GM23338 (cell line): Measurements from ENCODE around the gene GNAI2.

ENCODE experiments used
- EZH2phosphoT487 ChIP-seq: fragments of 200-600 bp; sonication (generic); IDR thresholded peaks from one replicate; pipeline ENCODE4 v1.8.1; 2018; ENCODE audit warnings: antibody characterized with exemption; ENCODE audit not compliant: unreplicated experiment
- REST ChIP-seq: IDR thresholded peaks from one replicate; pipeline ENCODE4 v1.6.1; 2018; ENCODE audit warnings: antibody characterized with exemption; ENCODE audit not compliant: unreplicated experiment
- ZNF331 ChIP-seq: fragments of 250-450 bp; sonication (Bioruptor Pico); IDR thresholded peaks from 2 replicates; pipeline ENCODE4 v1.5.0; 2020; ENCODE audit warnings: low read depth, mild to moderate bottlenecking, moderate library complexity
- TF ChIP-seq, protein P1 (sequence below), 2 experiments: fragments of 200-600 bp in 1 of 2; sonication (generic) in 1 of 2; conservative IDR thresholded peaks; 2 replicates each; pipeline versions ENCODE4 v1.5.1 to v1.6.1; 2016 to 2017; ENCODE audit warnings: antibody characterized with exemption in 2 of 2, low read depth in 2 of 2, mild to moderate bottlenecking in 2 of 2, moderate library complexity in 1 of 2

DNA sequence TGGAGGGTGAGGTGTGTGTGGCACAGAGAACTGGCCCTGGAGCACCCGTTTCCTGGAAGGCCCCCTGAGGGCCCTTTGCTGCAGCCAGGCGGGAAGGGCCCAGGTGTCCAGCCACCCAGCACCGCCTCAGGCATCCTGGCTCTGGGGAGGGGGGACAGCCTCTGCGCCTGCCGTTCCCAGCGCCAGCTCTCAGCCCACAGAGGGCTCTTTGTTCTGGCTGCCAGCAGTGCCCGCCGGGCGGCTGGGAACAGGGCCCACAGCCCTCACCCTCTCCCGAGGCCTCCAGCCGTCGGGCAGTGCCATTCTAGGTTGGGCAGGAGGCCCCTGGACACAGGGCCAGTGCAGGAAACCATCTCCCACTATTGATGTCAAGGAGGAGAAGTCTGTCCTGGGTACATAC is 22.6 kb upstream of the GNAI2 start:
- TF ChIP-seq EZH2phosphoT487 (no peak), REST (no peak), ZNF331 (CRISPR knock-in tag) (no peak)
- TF ChIP-seq, protein P1, sequence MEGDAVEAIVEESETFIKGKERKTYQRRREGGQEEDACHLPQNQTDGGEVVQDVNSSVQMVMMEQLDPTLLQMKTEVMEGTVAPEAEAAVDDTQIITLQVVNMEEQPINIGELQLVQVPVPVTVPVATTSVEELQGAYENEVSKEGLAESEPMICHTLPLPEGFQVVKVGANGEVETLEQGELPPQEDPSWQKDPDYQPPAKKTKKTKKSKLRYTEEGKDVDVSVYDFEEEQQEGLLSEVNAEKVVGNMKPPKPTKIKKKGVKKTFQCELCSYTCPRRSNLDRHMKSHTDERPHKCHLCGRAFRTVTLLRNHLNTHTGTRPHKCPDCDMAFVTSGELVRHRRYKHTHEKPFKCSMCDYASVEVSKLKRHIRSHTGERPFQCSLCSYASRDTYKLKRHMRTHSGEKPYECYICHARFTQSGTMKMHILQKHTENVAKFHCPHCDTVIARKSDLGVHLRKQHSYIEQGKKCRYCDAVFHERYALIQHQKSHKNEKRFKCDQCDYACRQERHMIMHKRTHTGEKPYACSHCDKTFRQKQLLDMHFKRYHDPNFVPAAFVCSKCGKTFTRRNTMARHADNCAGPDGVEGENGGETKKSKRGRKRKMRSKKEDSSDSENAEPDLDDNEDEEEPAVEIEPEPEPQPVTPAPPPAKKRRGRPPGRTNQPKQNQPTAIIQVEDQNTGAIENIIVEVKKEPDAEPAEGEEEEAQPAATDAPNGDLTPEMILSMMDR (conservative IDR thresholded peaks at IDR 0.05; ENCODE audit: low read depth in 2 of 2): no peak
